Natural killer cell (primary cell): ENCODE results near the gene PCDHGA5. TPM values are rescaled to one million over a fixed set of nuclear protein-coding genes. Genes with fewer than 3 reads are reported as not detected.

Source experiments
- ATAC-seq, 3 donors: fragments of 150-1000 bp in 2 of 3; fragments of 200-7000 bp in 1 of 3; cut with Tn5 transposase; 1 replicate in 1 of 3; 2 replicates in 2 of 3; pipeline ENCODE4 v1.10.0; 2021; ENCODE audit warnings: mild to moderate bottlenecking in 2 of 3, moderate library complexity in 2 of 3
- DNase-seq, 2 donors: peaks; one replicate each; pipeline versions ENCODE4 v3.0.0 to v3.0.0-alpha.2; 2013 to 2021; ENCODE audit warnings: mixed read lengths in 1 of 2
- H3K27ac ChIP-seq: one replicate; pipeline ENCODE4 v1.5.1; 2013; ENCODE audit warnings: mild to moderate bottlenecking, low read length
- H3K27me3 ChIP-seq: one replicate; pipeline ENCODE4 v1.6.1; 2013; ENCODE audit warnings: low read length; ENCODE audit not compliant: control insufficient read depth, insufficient read depth
- H3K36me3 ChIP-seq: one replicate; pipeline ENCODE4 v1.6.1; 2013; ENCODE audit warnings: low read length; ENCODE audit not compliant: control insufficient read depth, insufficient read depth
- H3K4me1 ChIP-seq: one replicate; pipeline ENCODE4 v1.6.1; 2013; ENCODE audit warnings: low read length; ENCODE audit not compliant: control insufficient read depth, insufficient read depth
- H3K4me3 ChIP-seq: one replicate; pipeline ENCODE4 v1.5.1; 2013; ENCODE audit warnings: low read length
- H3K9me3 ChIP-seq: one replicate; pipeline ENCODE4 v1.6.1; 2013; ENCODE audit warnings: low read length; ENCODE audit not compliant: control insufficient read depth, insufficient read depth
- H3K27ac Mint-ChIP-seq, 2 donors: one replicate each; pipeline ENCODE4 v1.8.0; 2022; ENCODE audit warnings: mild to moderate bottlenecking in 2 of 2, mixed read lengths in 2 of 2, moderate library complexity in 1 of 2
- H3K27me3 Mint-ChIP-seq, 2 donors: one replicate each; pipeline ENCODE4 v1.8.0; 2022; ENCODE audit warnings: low read depth in 2 of 2, mixed read lengths in 2 of 2
- H3K36me3 Mint-ChIP-seq: one replicate; pipeline ENCODE4 v1.8.0; 2022; ENCODE audit warnings: mixed read lengths
- H3K4me1 Mint-ChIP-seq, 2 donors: one replicate each; pipeline ENCODE4 v1.8.0; 2022; ENCODE audit warnings: mixed read lengths in 2 of 2
- H3K4me3 Mint-ChIP-seq: one replicate; pipeline ENCODE4 v1.8.0; 2022; ENCODE audit warnings: mild to moderate bottlenecking, moderate library complexity, mixed read lengths
- H3K9me3 Mint-ChIP-seq, 2 donors: one replicate each; pipeline ENCODE4 v1.8.0; 2022; ENCODE audit warnings: mixed read lengths in 2 of 2
- CTCF ChIP-seq: fragments of 200-600 bp; IDR thresholded peaks from one replicate; pipeline ENCODE4 v1.8.0; 2022; ENCODE audit warnings: antibody characterized with exemption
- WGBS: methylation state at CpG from one replicate; pipeline ENCODE4 v1.1.7; 2013; ENCODE audit warnings: missing lambda C conversion rate; ENCODE audit not compliant: insufficient coverage; 5-methylcytosine and 5-hydroxymethylcytosine counted together
- intact Hi-C: fragments of 100-400 bp; cut with micrococcal nuclease; formaldehyde crosslinking; loops from one replicate; pipeline ENCODE4 v1.14.2; 2022
- total RNA-seq, 4 donors: library from RNA; stranded (reverse); fragments of 120-200 nt in 1 of 4; gene quantifications; one replicate each; pipeline versions ENCODE4 v1.2.3 to v1.2.4, GENCODE V29; 2013 to 2022

The PCDHGA5 gene
- total RNA-seq, 3 donors from 2014 or later (not counting 1 experiment from before 2014, with no cell fraction given): 0.12 to 0.30 (median 0.20) TPM

- Mint-ChIP-seq H3K4me3 (no peak overlapping the region), H3K27ac (peak overlapping the region; percentile 70 to 82), H3K27me3 (peaks cover 47 to 52% of the 10 kb centered on the region in 2 donors), H3K36me3 (peaks cover 31% of the 10 kb centered on the region), H3K9me3 (peaks cover 2 to 7% of the 10 kb centered on the region in 2 donors), H3K4me1 (peaks cover 34 to 49% of the 10 kb centered on the region in 2 donors)
- DNase-seq (no peak), ATAC-seq (no peak)
- intact Hi-C loops: loop anchor here (5.0 kb wide), 1 partner anchor 103 kb away; no protein-coding TSS in a partner anchor
- 39% methylated on average over 64 of the region's 64 CpGs for WGBS
- no peak for TF ChIP-seq CTCF
- Histone ChIP-seq H3K9me3 (peaks cover 24% of the 10 kb centered on the region), H3K4me3 (no peak overlapping the region), H3K4me1 (peaks cover 20% of the 10 kb centered on the region), H3K27me3 (peaks cover 62% of the 10 kb centered on the region), H3K27ac (no peak overlapping the region), H3K36me3 (no peaks in the 10 kb centered on the region)
Measured at GRCh38 chr5:141409598-141410306, 45.8 kb downstream of the PCDHGA5 start.

GRCh38 chr5:141411575-141411974 is 47.6 kb downstream of the PCDHGA5 start:
- peak; percentile 46 to 67 (median 67) for ATAC-seq
- H3K4me3 Mint-ChIP-seq: peak overlapping the region; percentile 67

GRCh38 chr5:141412854-141413539 is 49.0 kb downstream of the PCDHGA5 start, which contains the start of gene PCDHGA10:
Gene PCDHGA10 (plus strand): TSS chr5:141412987. CDS start chr5:141413176, 189 bp downstream.
- Histone ChIP-seq H3K27me3 (peaks cover 68% of the 10 kb centered on the region), H3K4me3 (peak within 1 kb of the TSS; percentile 22), H3K9me3 (peaks cover 21% of the 10 kb centered on the region), H3K36me3 (no peaks in the 10 kb centered on the region), H3K27ac (peak within 1 kb of the TSS; percentile 22), H3K4me1 (peaks cover 27% of the 10 kb centered on the region)
- peaks cover 35 to 54% of the 10 kb centered on the region in 2 donors for H3K4me1 Mint-ChIP-seq
- peaks cover 2 to 9% of the 10 kb centered on the region in 2 donors for H3K9me3 Mint-ChIP-seq
- 20% methylated on average over 31 of the region's 31 CpGs for WGBS
- peak within 1 kb of the TSS; percentile 93 for H3K4me3 Mint-ChIP-seq
- TF ChIP-seq CTCF: peak; percentile 63
- H3K27me3 Mint-ChIP-seq: peaks cover 52 to 60% of the 10 kb centered on the region in 2 donors
- DNase-seq: peak in 1 of 2 donors; percentile 73
- peak; percentile 63 to 67 (median 65) for ATAC-seq
- H3K27ac Mint-ChIP-seq: peak within 1 kb of the TSS; percentile 61 to 82
- peaks cover 36% of the 10 kb centered on the region for H3K36me3 Mint-ChIP-seq
- intact Hi-C loops: loop anchor here (2.0 to 5.0 kb wide), 2 partner anchors 99 to 152 kb away; no protein-coding TSS in a partner anchor

More at GRCh38 chr5:141411575-141411974, 47.6 kb downstream of the PCDHGA5 start:
- H3K27me3 ChIP-seq: peaks cover 65% of the 10 kb centered on the region
- peak overlapping the region; percentile 22 for H3K27ac ChIP-seq
- Mint-ChIP-seq H3K27ac (peak overlapping the region in 1 of 2 donors; percentile 82), H3K4me1 (peaks cover 34 to 54% of the 10 kb centered on the region in 2 donors), H3K36me3 (peaks cover 31% of the 10 kb centered on the region), H3K9me3 (peaks cover 2 to 7% of the 10 kb centered on the region in 2 donors), H3K27me3 (peaks cover 50 to 59% of the 10 kb centered on the region in 2 donors)
- peaks cover 24% of the 10 kb centered on the region for H3K4me1 ChIP-seq
- H3K9me3 ChIP-seq: peaks cover 21% of the 10 kb centered on the region
- H3K4me3 ChIP-seq: no peak overlapping the region
- intact Hi-C loops: loop anchor here (5.0 kb wide), 1 partner anchor 101 kb away; no protein-coding TSS in a partner anchor
- no peak for DNase-seq
- 49% methylated on average over 3 of the region's 3 CpGs for WGBS
- H3K36me3 ChIP-seq: no peaks in the 10 kb centered on the region
- no peak for TF ChIP-seq CTCF
